WTC11 (cell line): ENCODE measurements around the gene ZBTB6. TPM values are rescaled to one million over a fixed set of nuclear protein-coding genes. Genes with fewer than 3 reads are reported as not detected.
A peak's percentile ranks its signal among the peaks of the same experiment; 100 is the strongest.

Experiments used
- ATAC-seq: fragments of 200-7000 bp; cut with Tn5 transposase; 2 replicates; pipeline ENCODE4 v1.10.0; 2021; ENCODE audit warnings: mild to moderate bottlenecking, moderate library complexity
- CTCF ChIA-PET: fragments of 300-600 bp; sonication (Branson Sonifier 250); formaldehyde crosslinking; loops from one replicate; lab custom pipeline; 2021; ENCODE audit warnings: antibody characterized with exemption; lab: Charles Lee
- POLR2A ChIA-PET: fragments of 350-600 bp; sonication (Branson Sonifier 250); formaldehyde crosslinking; loops from one replicate; lab custom pipeline; 2021; ENCODE audit warnings: antibody characterized with exemption; lab: Charles Lee
- DNase-seq: peaks from one replicate; pipeline ENCODE4 v3.0.0; 2021; ENCODE audit warnings: low spot score
- H3K27ac Mint-ChIP-seq: 2 replicates; pipeline ENCODE4 v1.8.0; 2021; ENCODE audit warnings: mixed read lengths
- H3K27me3 Mint-ChIP-seq: 2 replicates; pipeline ENCODE4 v1.8.0; 2021; ENCODE audit warnings: low read depth, mild to moderate bottlenecking, moderate library complexity, mixed read lengths
- H3K36me3 Mint-ChIP-seq: 2 replicates; pipeline ENCODE4 v1.8.0; 2021; ENCODE audit warnings: mixed read lengths
- H3K4me1 Mint-ChIP-seq: 2 replicates; pipeline ENCODE4 v1.8.0; 2022; ENCODE audit warnings: mixed read lengths
- H3K4me3 Mint-ChIP-seq: 2 replicates; pipeline ENCODE4 v1.8.0; 2021; ENCODE audit warnings: mild to moderate bottlenecking, moderate library complexity, mixed read lengths
- H3K9me3 Mint-ChIP-seq: 2 replicates; pipeline ENCODE4 v1.8.0; 2021; ENCODE audit warnings: mixed read lengths
- FOXJ3 ChIP-seq: sonication (generic); formaldehyde crosslinking; IDR thresholded peaks from 2 replicates; pipeline ENCODE4 v1.9.0; 2021; ENCODE audit warnings: missing genetic modification reagents, mild to moderate bottlenecking, borderline replicate concordance
- FOXP1 ChIP-seq: sonication (generic); formaldehyde crosslinking; IDR thresholded peaks from 2 replicates; pipeline ENCODE4 v1.8.0; 2022; ENCODE audit warnings: missing genetic modification reagents, mild to moderate bottlenecking, moderate library complexity, borderline replicate concordance
- HMGA2 ChIP-seq: fragments of 250-450 bp; sonication (Bioruptor Pico); IDR thresholded peaks from 2 replicates; pipeline ENCODE4 v1.4.0; 2021; ENCODE audit warnings: mild to moderate bottlenecking, moderate library complexity
- JAZF1 ChIP-seq: fragments of 250-450 bp; sonication (Bioruptor Pico); IDR thresholded peaks from 2 replicates; pipeline ENCODE4 v1.9.0; 2021; ENCODE audit warnings: moderate library complexity, mild to moderate bottlenecking, inconsistent platforms
- KAT7 ChIP-seq: sonication (generic); formaldehyde crosslinking; IDR thresholded peaks from 2 replicates; pipeline ENCODE4 v1.8.1; 2023; ENCODE audit warnings: missing genetic modification reagents, mild to moderate bottlenecking, borderline replicate concordance
- MYBL2 ChIP-seq: sonication (generic); formaldehyde crosslinking; IDR thresholded peaks from 2 replicates; pipeline ENCODE4 v1.8.1; 2023; ENCODE audit warnings: mild to moderate bottlenecking, moderate library complexity, missing genetic modification reagents
- NFE2L1 ChIP-seq: sonication (generic); formaldehyde crosslinking; IDR thresholded peaks from 2 replicates; pipeline ENCODE4 v1.8.1; 2023; ENCODE audit warnings: missing genetic modification reagents
- NR1H2 ChIP-seq: sonication (generic); formaldehyde crosslinking; IDR thresholded peaks from 2 replicates; pipeline ENCODE4 v1.9.0; 2021; ENCODE audit warnings: mild to moderate bottlenecking, moderate library complexity, missing genetic modification reagents
- NR2C2 ChIP-seq: sonication (generic); formaldehyde crosslinking; IDR thresholded peaks from 2 replicates; pipeline ENCODE4 v1.8.0; 2022; ENCODE audit warnings: mild to moderate bottlenecking, missing genetic modification reagents
- PRDM15 ChIP-seq: sonication (generic); formaldehyde crosslinking; IDR thresholded peaks from 2 replicates; pipeline ENCODE4 v1.8.0; 2022; ENCODE audit warnings: missing genetic modification reagents
- PRRX2 ChIP-seq: fragments of 250-450 bp; sonication (Bioruptor Pico); IDR thresholded peaks from 2 replicates; pipeline ENCODE4 v1.8.0; 2021; ENCODE audit warnings: mild to moderate bottlenecking
- TP53 ChIP-seq: sonication (generic); formaldehyde crosslinking; IDR thresholded peaks from 2 replicates; pipeline ENCODE4 v1.8.1; 2023; ENCODE audit warnings: mild to moderate bottlenecking, missing genetic modification reagents
- ZNF138 ChIP-seq: sonication (generic); formaldehyde crosslinking; conservative IDR thresholded peaks from 2 replicates; pipeline ENCODE4 v1.8.1; 2022; ENCODE audit warnings: mild to moderate bottlenecking, moderate library complexity, missing genetic modification reagents
- ZNF232 ChIP-seq: sonication (generic); formaldehyde crosslinking; IDR thresholded peaks from 2 replicates; pipeline ENCODE4 v1.8.0; 2022; ENCODE audit warnings: mild to moderate bottlenecking, missing genetic modification reagents
- ZNF416 ChIP-seq: fragments of 250-450 bp; sonication (Bioruptor Pico); IDR thresholded peaks from 2 replicates; pipeline ENCODE4 v1.9.0; 2021; ENCODE audit warnings: mild to moderate bottlenecking, inconsistent platforms
- ZNF423 ChIP-seq: fragments of 250-450 bp; sonication (Bioruptor Pico); IDR thresholded peaks from 2 replicates; pipeline ENCODE4 v2.1.2; 2022; ENCODE audit warnings: mild to moderate bottlenecking, moderate library complexity
- ZNF425 ChIP-seq: fragments of 250-450 bp; sonication (Bioruptor Pico); conservative IDR thresholded peaks from 2 replicates; pipeline ENCODE4 v1.9.0; 2021; ENCODE audit warnings: mild to moderate bottlenecking
- total RNA-seq: library from RNA; stranded (reverse); gene quantifications from 3 replicates; pipeline ENCODE4 v1.2.3, GENCODE V29; 2021
- TF ChIP-seq, protein P1 (sequence below): sonication (generic); formaldehyde crosslinking; IDR thresholded peaks from 2 replicates; pipeline ENCODE4 v1.8.1; 2023; ENCODE audit warnings: mild to moderate bottlenecking, missing genetic modification reagents, moderate library complexity
- TF ChIP-seq, protein P2 (sequence below): sonication (generic); formaldehyde crosslinking; IDR thresholded peaks from 2 replicates; pipeline ENCODE4 v1.8.0; 2022; ENCODE audit warnings: mild to moderate bottlenecking, missing genetic modification reagents
- TF ChIP-seq, protein P3 (sequence below): sonication (generic); formaldehyde crosslinking; IDR thresholded peaks from 2 replicates; pipeline ENCODE4 v1.8.1; 2023; ENCODE audit warnings: mild to moderate bottlenecking, moderate library complexity, missing genetic modification reagents
- TF ChIP-seq, protein P4 (sequence below): sonication (generic); formaldehyde crosslinking; IDR thresholded peaks from 2 replicates; pipeline ENCODE4 v1.8.1; 2022; ENCODE audit warnings: mild to moderate bottlenecking, missing genetic modification reagents, moderate library complexity, borderline replicate concordance
- TF ChIP-seq, protein P5 (sequence below): sonication (generic); formaldehyde crosslinking; IDR thresholded peaks from 2 replicates; pipeline ENCODE4 v1.8.0; 2023; ENCODE audit warnings: missing genetic modification reagents, mild to moderate bottlenecking, borderline replicate concordance

Gene ZBTB6
- total RNA-seq, 1 experiment from 2014 or later = 9.0 TPM

GRCh38 chr9:122951056-122951455, 37.9 kb upstream of the ZBTB6 start:
- peak overlapping the region; percentile 20; the same call in 1 of the 2 replicates for H3K27ac Mint-ChIP-seq
- POLR2A ChIA-PET = no interaction called here
- no peak overlapping the region for H3K4me3 Mint-ChIP-seq
- DNase-seq (no peak), ATAC-seq (no peak)
- 0 out of 2 replicates have a peak, but pooled peaks cover 2% of the 10 kb centered on the region for H3K9me3 Mint-ChIP-seq
- peaks cover 53% of the 10 kb centered on the region for H3K4me1 Mint-ChIP-seq
- no peaks in the 10 kb centered on the region for H3K27me3 Mint-ChIP-seq
- TF ChIP-seq JAZF1 (CRISPR knock-in tag) = no peak
- no peak for TF ChIP-seq TP53
- TF ChIP-seq, protein P1, sequence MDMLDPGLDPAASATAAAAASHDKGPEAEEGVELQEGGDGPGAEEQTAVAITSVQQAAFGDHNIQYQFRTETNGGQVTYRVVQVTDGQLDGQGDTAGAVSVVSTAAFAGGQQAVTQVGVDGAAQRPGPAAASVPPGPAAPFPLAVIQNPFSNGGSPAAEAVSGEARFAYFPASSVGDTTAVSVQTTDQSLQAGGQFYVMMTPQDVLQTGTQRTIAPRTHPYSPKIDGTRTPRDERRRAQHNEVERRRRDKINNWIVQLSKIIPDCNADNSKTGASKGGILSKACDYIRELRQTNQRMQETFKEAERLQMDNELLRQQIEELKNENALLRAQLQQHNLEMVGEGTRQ (CRISPR knock-in tag) = no peak
- TF ChIP-seq, protein P2, sequence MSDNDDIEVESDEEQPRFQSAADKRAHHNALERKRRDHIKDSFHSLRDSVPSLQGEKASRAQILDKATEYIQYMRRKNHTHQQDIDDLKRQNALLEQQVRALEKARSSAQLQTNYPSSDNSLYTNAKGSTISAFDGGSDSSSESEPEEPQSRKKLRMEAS (CRISPR knock-in tag) = no peak
- TF ChIP-seq, protein P3, sequence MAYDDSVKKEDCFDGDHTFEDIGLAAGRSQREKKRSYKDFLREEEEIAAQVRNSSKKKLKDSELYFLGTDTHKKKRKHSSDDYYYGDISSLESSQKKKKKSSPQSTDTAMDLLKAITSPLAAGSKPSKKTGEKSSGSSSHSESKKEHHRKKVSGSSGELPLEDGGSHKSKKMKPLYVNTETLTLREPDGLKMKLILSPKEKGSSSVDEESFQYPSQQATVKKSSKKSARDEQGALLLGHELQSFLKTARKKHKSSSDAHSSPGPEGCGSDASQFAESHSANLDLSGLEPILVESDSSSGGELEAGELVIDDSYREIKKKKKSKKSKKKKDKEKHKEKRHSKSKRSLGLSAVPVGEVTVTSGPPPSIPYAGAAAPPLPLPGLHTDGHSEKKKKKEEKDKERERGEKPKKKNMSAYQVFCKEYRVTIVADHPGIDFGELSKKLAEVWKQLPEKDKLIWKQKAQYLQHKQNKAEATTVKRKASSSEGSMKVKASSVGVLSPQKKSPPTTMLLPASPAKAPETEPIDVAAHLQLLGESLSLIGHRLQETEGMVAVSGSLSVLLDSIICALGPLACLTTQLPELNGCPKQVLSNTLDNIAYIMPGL (CRISPR knock-in tag) = no peak
- TF ChIP-seq HMGA2 = no peak
- TF ChIP-seq MYBL2 (CRISPR knock-in tag) = no peak
- TF ChIP-seq ZNF138 (CRISPR knock-in tag) = no peak
- TF ChIP-seq NR1H2 (CRISPR knock-in tag) = no peak
- no peak for TF ChIP-seq ZNF416 (CRISPR knock-in tag)
- no peak for TF ChIP-seq ZNF423 (CRISPR knock-in tag)
- no peak for TF ChIP-seq ZNF425 (CRISPR knock-in tag)
- TF ChIP-seq FOXP1 (CRISPR knock-in tag) = no peak
- CTCF ChIA-PET = no interaction called here
- no peaks in the 10 kb centered on the region for H3K36me3 Mint-ChIP-seq

DNA sequence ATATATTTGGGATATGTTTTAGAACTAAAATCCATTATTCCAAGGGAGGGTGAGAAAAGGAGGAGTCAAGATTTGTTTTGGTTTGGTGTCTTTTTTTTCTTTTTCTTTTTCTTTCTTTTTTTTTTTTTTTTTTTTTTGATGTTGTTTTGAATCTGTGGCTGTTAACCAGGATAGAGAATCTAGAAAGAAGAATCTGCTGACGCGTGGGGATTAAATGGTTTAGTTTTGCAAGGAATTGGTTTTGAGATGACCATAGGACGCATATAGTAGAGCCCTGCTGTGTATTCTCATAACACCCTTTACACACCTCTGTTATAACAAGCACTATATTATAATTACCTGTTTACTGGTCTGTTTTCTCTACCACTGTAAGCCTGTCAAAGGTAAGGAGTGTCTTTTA, 37.1 kb upstream of the ZBTB6 start:
- Mint-ChIP-seq H3K4me3 (no peak overlapping the region), H3K27me3 (no peaks in the 10 kb centered on the region), H3K36me3 (no peaks in the 10 kb centered on the region), H3K4me1 (peaks cover 60% of the 10 kb centered on the region), H3K9me3 (0 out of 2 replicates have a peak, but pooled peaks cover 2% of the 10 kb centered on the region), H3K27ac (peak overlapping the region; percentile 86)
- ChIA-PET POLR2A (no interaction called here), CTCF (no interaction called here)
- DNase-seq (no peak), ATAC-seq (no peak)
- TF ChIP-seq ZNF232 = no peak
- no peak for TF ChIP-seq NFE2L1 (CRISPR knock-in tag)
- TF ChIP-seq, protein P4, sequence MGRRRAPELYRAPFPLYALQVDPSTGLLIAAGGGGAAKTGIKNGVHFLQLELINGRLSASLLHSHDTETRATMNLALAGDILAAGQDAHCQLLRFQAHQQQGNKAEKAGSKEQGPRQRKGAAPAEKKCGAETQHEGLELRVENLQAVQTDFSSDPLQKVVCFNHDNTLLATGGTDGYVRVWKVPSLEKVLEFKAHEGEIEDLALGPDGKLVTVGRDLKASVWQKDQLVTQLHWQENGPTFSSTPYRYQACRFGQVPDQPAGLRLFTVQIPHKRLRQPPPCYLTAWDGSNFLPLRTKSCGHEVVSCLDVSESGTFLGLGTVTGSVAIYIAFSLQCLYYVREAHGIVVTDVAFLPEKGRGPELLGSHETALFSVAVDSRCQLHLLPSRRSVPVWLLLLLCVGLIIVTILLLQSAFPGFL = no peak
- TF ChIP-seq, protein P5, sequence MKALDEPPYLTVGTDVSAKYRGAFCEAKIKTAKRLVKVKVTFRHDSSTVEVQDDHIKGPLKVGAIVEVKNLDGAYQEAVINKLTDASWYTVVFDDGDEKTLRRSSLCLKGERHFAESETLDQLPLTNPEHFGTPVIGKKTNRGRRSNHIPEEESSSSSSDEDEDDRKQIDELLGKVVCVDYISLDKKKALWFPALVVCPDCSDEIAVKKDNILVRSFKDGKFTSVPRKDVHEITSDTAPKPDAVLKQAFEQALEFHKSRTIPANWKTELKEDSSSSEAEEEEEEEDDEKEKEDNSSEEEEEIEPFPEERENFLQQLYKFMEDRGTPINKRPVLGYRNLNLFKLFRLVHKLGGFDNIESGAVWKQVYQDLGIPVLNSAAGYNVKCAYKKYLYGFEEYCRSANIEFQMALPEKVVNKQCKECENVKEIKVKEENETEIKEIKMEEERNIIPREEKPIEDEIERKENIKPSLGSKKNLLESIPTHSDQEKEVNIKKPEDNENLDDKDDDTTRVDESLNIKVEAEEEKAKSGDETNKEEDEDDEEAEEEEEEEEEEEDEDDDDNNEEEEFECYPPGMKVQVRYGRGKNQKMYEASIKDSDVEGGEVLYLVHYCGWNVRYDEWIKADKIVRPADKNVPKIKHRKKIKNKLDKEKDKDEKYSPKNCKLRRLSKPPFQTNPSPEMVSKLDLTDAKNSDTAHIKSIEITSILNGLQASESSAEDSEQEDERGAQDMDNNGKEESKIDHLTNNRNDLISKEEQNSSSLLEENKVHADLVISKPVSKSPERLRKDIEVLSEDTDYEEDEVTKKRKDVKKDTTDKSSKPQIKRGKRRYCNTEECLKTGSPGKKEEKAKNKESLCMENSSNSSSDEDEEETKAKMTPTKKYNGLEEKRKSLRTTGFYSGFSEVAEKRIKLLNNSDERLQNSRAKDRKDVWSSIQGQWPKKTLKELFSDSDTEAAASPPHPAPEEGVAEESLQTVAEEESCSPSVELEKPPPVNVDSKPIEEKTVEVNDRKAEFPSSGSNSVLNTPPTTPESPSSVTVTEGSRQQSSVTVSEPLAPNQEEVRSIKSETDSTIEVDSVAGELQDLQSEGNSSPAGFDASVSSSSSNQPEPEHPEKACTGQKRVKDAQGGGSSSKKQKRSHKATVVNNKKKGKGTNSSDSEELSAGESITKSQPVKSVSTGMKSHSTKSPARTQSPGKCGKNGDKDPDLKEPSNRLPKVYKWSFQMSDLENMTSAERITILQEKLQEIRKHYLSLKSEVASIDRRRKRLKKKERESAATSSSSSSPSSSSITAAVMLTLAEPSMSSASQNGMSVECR (CRISPR knock-in tag) = no peak
- TF ChIP-seq FOXJ3 (CRISPR knock-in tag) = no peak
- TF ChIP-seq KAT7 (CRISPR knock-in tag) = no peak
- no peak for TF ChIP-seq NR2C2 (CRISPR knock-in tag)
- TF ChIP-seq PRDM15 (CRISPR knock-in tag) = no peak
- TF ChIP-seq PRRX2 (CRISPR knock-in tag) = no peak
